Inflammatory macrophage treated with lipopolysaccharide for 1 hour (primary cell): Measurements from ENCODE around the gene ZNF222.

Experiments
- DNase-seq, 2 donors: peaks; one replicate each; pipeline ENCODE4 v3.0.0-alpha.2; 2020 to 2022

The ZNF222 gene

DNA sequence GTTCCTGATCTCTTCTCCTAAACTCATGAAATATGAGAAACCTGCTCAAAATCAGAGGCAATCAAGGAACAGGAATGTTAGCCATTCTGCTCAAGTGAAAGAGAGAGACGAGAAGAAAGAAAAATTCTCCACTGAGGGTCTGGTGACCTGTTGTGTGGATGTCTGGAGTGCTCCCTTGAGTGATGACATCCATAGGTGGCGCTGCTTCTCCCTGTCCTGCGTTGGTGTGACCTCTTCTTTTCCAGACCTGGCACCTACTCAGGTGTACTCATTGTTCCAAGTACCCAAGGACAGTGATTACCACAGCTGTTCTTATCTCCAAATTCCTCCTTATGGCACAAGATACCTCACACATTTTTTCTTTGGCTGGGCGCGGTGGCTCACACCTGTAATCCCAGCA lies 30.7 kb downstream of the ZNF222 start:
- no peak for DNase-seq

GRCh38 chr19:44059229-44059628 lies 34.0 kb downstream of the ZNF222 start:
- DNase-seq: no peak

GRCh38 chr19:44061038-44061437 lies 35.9 kb downstream of the ZNF222 start:
- no peak for DNase-seq

- DNase-seq: no peak
Observed at GRCh38 chr19:44066305-44066704, 41.1 kb downstream of the ZNF222 start.

- DNase-seq: no peak
Observed at GRCh38 chr19:44069415-44069814, 44.2 kb downstream of the ZNF222 start.

- peak; percentile 79 to 88 for DNase-seq
Observed at GRCh38 chr19:44071824-44072542, 46.8 kb downstream of the ZNF222 start, which contains the start of gene ZNF284. ZNF284 (plus strand) TSS chr19:44072159; CDS start chr19:44076390, 4,231 bp downstream.

- DNase-seq: no peak
Observed at GRCh38 chr19:44072543-44073401, 47.6 kb downstream of the ZNF222 start.

- no peak for DNase-seq
Observed at GRCh38 chr19:44076325-44076724, 51.1 kb downstream of the ZNF222 start.
